Measurements from ENCODE around the gene ATP11A. TPM values are rescaled to one million over a fixed set of nuclear protein-coding genes. Genes with fewer than 3 reads are reported as not detected.
"Not testable (repeated sequence)": the region's sequence is repeated elsewhere in the genome, so short reads cannot be mapped to it uniquely, and the experiment has no call there.

The ATP11A gene
- total RNA-seq, 2 donors from 2014 or later = 122 to 140 TPM

DNA sequence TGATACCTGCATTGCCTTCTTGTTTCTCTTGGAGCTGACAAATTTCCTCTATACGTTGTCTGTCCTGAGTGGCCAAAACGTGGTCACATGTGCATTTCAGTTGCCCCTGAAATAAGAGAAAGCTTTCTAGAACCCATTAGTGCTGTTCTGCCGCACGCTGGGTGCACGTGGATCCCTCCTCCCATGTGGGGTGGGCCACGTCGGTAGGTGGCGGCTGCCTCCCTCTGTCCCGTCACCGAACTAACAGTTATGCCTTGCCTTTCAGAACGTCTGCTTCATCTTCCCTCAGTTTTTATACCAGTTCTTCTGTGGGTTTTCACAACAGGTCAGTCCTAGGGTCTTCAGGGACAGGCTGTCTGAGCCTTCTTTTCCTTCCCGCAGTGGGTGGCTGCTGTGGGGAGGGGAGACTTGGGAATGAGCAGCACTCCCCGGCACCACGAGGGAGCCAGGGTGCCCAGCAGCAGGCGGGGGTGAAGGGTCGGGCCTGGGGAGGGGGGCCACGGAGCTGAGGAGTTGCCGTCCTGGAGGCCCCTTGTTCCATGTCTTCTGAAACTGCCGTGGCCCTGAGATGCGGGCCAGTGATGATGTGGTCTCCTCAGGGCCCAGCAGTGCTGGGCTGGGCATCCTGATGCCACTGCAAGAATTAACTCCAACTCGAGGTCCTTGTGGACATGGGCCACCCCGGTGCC lies 169.4 kb downstream of the ATP11A start:
- H3K4me1 ChIP-seq (ENCODE audit: control insufficient read depth, insufficient read depth, low read length) = no peaks in the 10 kb centered on the region
- H3K9me3 ChIP-seq (ENCODE audit: control insufficient read depth, low read length) = no peaks in the 10 kb centered on the region
- no peaks in the 10 kb centered on the region for H3K27me3 Mint-ChIP-seq (ENCODE audit: insufficient read depth)
- H3K36me3 Mint-ChIP-seq (ENCODE audit: low read depth) = peaks cover 77% of the 10 kb centered on the region
- no peak overlapping the region for H3K4me3 ChIP-seq (ENCODE audit: low read length)
- no peak overlapping the region for H3K4me3 Mint-ChIP-seq
- H3K27ac ChIP-seq (ENCODE audit: low read depth, low read length) = no peak overlapping the region
- peak; percentile 28 for DNase-seq
- no peaks in the 10 kb centered on the region for H3K9me3 Mint-ChIP-seq
- no peaks in the 10 kb centered on the region for H3K4me1 Mint-ChIP-seq
- no peaks in the 10 kb centered on the region for H3K27me3 ChIP-seq (ENCODE audit: control insufficient read depth, insufficient read depth, low read length, poor library complexity, severe bottlenecking)
- WGBS, 2 experiments (ENCODE audit: insufficient coverage in 1 of 2, insufficient read length in 1 of 2) = 90 to 93% methylated on average over 14 to 22 of the region's 22 CpGs
- no peak overlapping the region for H3K27ac Mint-ChIP-seq
- peaks cover 70% of the 10 kb centered on the region for H3K36me3 ChIP-seq (ENCODE audit: control insufficient read depth, insufficient read depth, low read length)
- no peak for TF ChIP-seq CTCF (conservative IDR thresholded peaks at IDR 0.05)
- no peak overlapping the region for H3K9ac ChIP-seq (ENCODE audit: extremely low read depth, low read length, poor library complexity, severe bottlenecking)

GRCh38 chr13:112859817-112860190 lies 170.0 kb downstream of the ATP11A start:
- no peaks in the 10 kb centered on the region for H3K4me1 ChIP-seq (ENCODE audit: control insufficient read depth, insufficient read depth, low read length)
- H3K27ac Mint-ChIP-seq = no peak overlapping the region
- no peak overlapping the region for H3K4me3 ChIP-seq (ENCODE audit: low read length)
- peak; percentile 40 for DNase-seq
- 92 to 93% methylated on average over 5 to 7 of the region's 7 CpGs for WGBS, 2 experiments (ENCODE audit: insufficient coverage in 1 of 2, insufficient read length in 1 of 2)
- peaks cover 73% of the 10 kb centered on the region for H3K36me3 Mint-ChIP-seq (ENCODE audit: low read depth)
- TF ChIP-seq CTCF (conservative IDR thresholded peaks at IDR 0.05) = no peak
- no peaks in the 10 kb centered on the region for H3K27me3 Mint-ChIP-seq (ENCODE audit: insufficient read depth)
- H3K27me3 ChIP-seq (ENCODE audit: control insufficient read depth, insufficient read depth, low read length, poor library complexity, severe bottlenecking) = no peaks in the 10 kb centered on the region
- H3K4me3 Mint-ChIP-seq = no peak overlapping the region
- H3K9me3 Mint-ChIP-seq = no peaks in the 10 kb centered on the region
- no peak overlapping the region for H3K27ac ChIP-seq (ENCODE audit: low read depth, low read length)
- no peak overlapping the region for H3K9ac ChIP-seq (ENCODE audit: extremely low read depth, low read length, poor library complexity, severe bottlenecking)
- no peaks in the 10 kb centered on the region for H3K9me3 ChIP-seq (ENCODE audit: control insufficient read depth, low read length)
- no peaks in the 10 kb centered on the region for H3K4me1 Mint-ChIP-seq
- peaks cover 65% of the 10 kb centered on the region for H3K36me3 ChIP-seq (ENCODE audit: control insufficient read depth, insufficient read depth, low read length)

DNA sequence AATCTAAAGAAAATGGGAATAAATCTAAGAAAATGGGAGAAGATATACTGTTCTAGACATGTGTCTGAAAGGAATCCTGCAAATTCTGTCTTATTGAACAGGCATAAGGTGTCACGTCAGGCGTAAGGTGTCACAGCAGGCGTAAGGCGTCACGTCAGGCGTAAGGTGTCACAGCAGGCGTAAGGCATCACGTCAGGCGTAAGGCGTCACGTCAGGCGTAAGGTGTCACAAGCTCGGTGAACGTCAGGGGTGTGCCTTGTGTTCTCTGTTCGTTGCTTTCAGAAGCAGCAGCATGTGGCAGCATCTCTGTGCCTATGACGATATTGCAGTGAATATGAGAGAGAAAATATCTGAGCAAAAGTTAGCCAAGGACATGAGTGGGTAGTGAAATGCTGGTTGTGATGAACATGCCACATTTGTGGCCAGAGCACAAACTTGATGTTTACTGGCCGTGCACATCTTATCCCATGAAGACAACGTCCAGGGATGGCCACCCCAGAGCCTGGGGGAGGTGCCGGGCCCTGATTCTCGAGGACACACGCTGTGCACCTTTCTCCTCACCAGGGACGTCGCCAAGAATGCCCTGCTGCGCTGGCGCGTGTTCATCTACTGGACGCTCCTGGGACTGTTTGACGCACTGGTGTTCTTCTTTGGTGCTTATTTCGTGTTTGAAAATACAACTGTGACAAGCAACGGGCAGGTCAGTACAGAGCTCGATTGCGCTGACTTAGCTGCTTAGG lies 172.2 kb downstream of the ATP11A start:
- no peaks in the 10 kb centered on the region for H3K27me3 ChIP-seq (ENCODE audit: control insufficient read depth, insufficient read depth, low read length, poor library complexity, severe bottlenecking)
- Mint-ChIP-seq H3K4me1 (no peaks in the 10 kb centered on the region), H3K27me3 (ENCODE audit: insufficient read depth) (no peaks in the 10 kb centered on the region), H3K36me3 (ENCODE audit: low read depth) (peaks cover 67% of the 10 kb centered on the region), H3K4me3 (no peak overlapping the region), H3K27ac (no peak overlapping the region), H3K9me3 (no peaks in the 10 kb centered on the region)
- no peak overlapping the region for H3K4me3 ChIP-seq (ENCODE audit: low read length)
- H3K9ac ChIP-seq (ENCODE audit: extremely low read depth, low read length, poor library complexity, severe bottlenecking) = no peak overlapping the region
- no peaks in the 10 kb centered on the region for H3K4me1 ChIP-seq (ENCODE audit: control insufficient read depth, insufficient read depth, low read length)
- WGBS, 2 experiments (ENCODE audit: insufficient coverage in 1 of 2, insufficient read length in 1 of 2) = 91 to 93% methylated on average over 30 to 32 of the region's 32 CpGs
- H3K9me3 ChIP-seq (ENCODE audit: control insufficient read depth, low read length) = no peaks in the 10 kb centered on the region
- no peak for TF ChIP-seq CTCF (conservative IDR thresholded peaks at IDR 0.05)
- no peak overlapping the region for H3K27ac ChIP-seq (ENCODE audit: low read depth, low read length)
- H3K36me3 ChIP-seq (ENCODE audit: control insufficient read depth, insufficient read depth, low read length) = peaks cover 56% of the 10 kb centered on the region
- peak; percentile 32 for DNase-seq

- H3K27ac Mint-ChIP-seq; H3K27me3 Mint-ChIP-seq (ENCODE audit: insufficient read depth); H3K9me3 ChIP-seq (ENCODE audit: control insufficient read depth, low read length); H3K4me3 Mint-ChIP-seq; H3K4me3 ChIP-seq (ENCODE audit: low read length); H3K9ac ChIP-seq (ENCODE audit: extremely low read depth, low read length, poor library complexity, severe bottlenecking); DNase-seq; H3K27ac ChIP-seq (ENCODE audit: low read depth, low read length); H3K27me3 ChIP-seq (ENCODE audit: control insufficient read depth, insufficient read depth, low read length, poor library complexity, severe bottlenecking); H3K9me3 Mint-ChIP-seq; H3K4me1 ChIP-seq (ENCODE audit: control insufficient read depth, insufficient read depth, low read length); H3K4me1 Mint-ChIP-seq: not testable (repeated sequence)
- peaks cover 56% of the 10 kb centered on the region for H3K36me3 ChIP-seq (ENCODE audit: control insufficient read depth, insufficient read depth, low read length)
- H3K36me3 Mint-ChIP-seq (ENCODE audit: low read depth) = peaks cover 67% of the 10 kb centered on the region
- WGBS, 2 experiments (ENCODE audit: insufficient coverage in 1 of 2, insufficient read length in 1 of 2) = 97 to 98% methylated on average over 7 to 13 of the region's 17 CpGs
These were observed 173.5 kb downstream of the ATP11A start for GRCh38 chr13:112863356-112863755.

DNA sequence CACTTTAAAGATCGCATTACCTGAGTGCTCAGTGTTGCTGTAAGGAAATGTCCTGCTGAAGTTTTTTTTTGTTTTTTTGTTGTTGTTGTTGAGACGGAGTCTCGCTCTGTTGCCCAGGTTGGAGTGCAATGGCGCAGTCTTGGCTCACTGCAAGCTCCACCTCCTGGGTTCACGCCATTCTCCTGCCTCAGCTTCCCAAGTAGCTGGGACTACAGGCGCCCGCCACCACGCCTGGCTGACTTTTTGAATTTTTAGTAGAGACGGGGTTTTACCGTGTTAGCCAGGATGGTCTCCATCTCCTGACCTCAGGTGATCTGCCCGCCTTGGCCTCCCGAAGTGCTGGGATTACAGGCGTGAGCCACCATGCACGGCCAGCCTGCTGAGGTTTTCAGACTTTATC lies 175.6 kb downstream of the ATP11A start:
- peaks cover 63% of the 10 kb centered on the region for H3K36me3 Mint-ChIP-seq (ENCODE audit: low read depth)
- not testable (repeated sequence) for H3K27me3 ChIP-seq (ENCODE audit: control insufficient read depth, insufficient read depth, low read length, poor library complexity, severe bottlenecking); H3K4me3 Mint-ChIP-seq; DNase-seq; H3K4me1 Mint-ChIP-seq; H3K27ac Mint-ChIP-seq; H3K27ac ChIP-seq (ENCODE audit: low read depth, low read length); H3K9ac ChIP-seq (ENCODE audit: extremely low read depth, low read length, poor library complexity, severe bottlenecking); H3K9me3 ChIP-seq (ENCODE audit: control insufficient read depth, low read length); H3K4me3 ChIP-seq (ENCODE audit: low read length); H3K27me3 Mint-ChIP-seq (ENCODE audit: insufficient read depth); H3K9me3 Mint-ChIP-seq; H3K4me1 ChIP-seq (ENCODE audit: control insufficient read depth, insufficient read depth, low read length)
- H3K36me3 ChIP-seq (ENCODE audit: control insufficient read depth, insufficient read depth, low read length) = peaks cover 45% of the 10 kb centered on the region
- WGBS, 2 experiments (ENCODE audit: insufficient coverage in 1 of 2, insufficient read length in 1 of 2) = 84 to 86% methylated on average over 14 of the region's 14 CpGs

All from endodermal cell (in vitro differentiated cells).